Measurements from ENCODE around the gene SMC2.

The SMC2 gene

DNA sequence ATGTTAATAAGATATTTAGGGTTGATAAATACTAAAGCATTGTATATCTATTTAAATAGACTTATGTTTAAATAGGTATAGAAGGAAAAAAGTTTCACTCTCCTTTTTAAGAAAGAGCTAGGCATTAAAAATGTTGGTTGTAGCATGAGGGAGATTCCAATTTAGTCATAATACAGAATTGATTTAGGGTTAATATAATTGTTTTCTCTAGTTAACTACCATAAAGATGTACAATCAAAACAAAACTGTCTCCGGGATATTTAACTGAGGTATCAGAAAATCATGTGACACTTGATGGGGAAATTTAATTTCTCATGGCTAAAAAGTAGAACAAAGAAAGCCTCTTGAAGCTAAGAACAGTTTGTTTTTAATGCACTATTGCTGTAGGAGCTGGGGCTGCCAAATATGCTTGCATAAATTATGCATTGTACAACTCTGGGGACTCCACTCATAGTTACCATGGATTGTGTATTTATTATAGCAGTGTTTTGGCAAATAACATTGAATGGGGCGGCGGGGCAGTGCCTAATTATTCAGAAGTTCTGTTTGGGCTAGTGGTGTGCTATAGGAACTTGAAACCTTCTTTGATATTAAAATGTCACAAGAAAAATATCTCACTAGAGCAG lies 44.2 kb downstream of the SMC2 start:
- H3K27ac ChIP-seq (ENCODE audit: low read length), result no peak overlapping the region
- ATAC-seq (ENCODE audit: insufficient read depth, low read depth) (no peak), DNase-seq (no peak)
- H3K4me1 ChIP-seq (ENCODE audit: insufficient read depth, low read length), result no peaks in the 10 kb centered on the region
- no peaks in the 10 kb centered on the region for H4K20me1 ChIP-seq (ENCODE audit: insufficient read depth, low read length)
- no peak overlapping the region for H3K9ac ChIP-seq (ENCODE audit: low read depth, low read length)
- no peaks in the 10 kb centered on the region for H3K79me2 ChIP-seq (ENCODE audit: insufficient read depth, low read length)
- no peak overlapping the region for H3K4me2 ChIP-seq (ENCODE audit: insufficient read depth, low read length)
- H3K9me3 ChIP-seq (ENCODE audit: insufficient read depth, low read length, severe bottlenecking), result no peaks in the 10 kb centered on the region
- H3K4me3 ChIP-seq (ENCODE audit: low read depth in 1 of 2, low read length in 2 of 2), result no peak overlapping the region
- TF ChIP-seq EZH2 (IDR thresholded peaks at IDR 0.05; ENCODE audit: borderline replicate concordance, low read depth, low read length, severe bottlenecking), result no peak
- TF ChIP-seq, protein P1, sequence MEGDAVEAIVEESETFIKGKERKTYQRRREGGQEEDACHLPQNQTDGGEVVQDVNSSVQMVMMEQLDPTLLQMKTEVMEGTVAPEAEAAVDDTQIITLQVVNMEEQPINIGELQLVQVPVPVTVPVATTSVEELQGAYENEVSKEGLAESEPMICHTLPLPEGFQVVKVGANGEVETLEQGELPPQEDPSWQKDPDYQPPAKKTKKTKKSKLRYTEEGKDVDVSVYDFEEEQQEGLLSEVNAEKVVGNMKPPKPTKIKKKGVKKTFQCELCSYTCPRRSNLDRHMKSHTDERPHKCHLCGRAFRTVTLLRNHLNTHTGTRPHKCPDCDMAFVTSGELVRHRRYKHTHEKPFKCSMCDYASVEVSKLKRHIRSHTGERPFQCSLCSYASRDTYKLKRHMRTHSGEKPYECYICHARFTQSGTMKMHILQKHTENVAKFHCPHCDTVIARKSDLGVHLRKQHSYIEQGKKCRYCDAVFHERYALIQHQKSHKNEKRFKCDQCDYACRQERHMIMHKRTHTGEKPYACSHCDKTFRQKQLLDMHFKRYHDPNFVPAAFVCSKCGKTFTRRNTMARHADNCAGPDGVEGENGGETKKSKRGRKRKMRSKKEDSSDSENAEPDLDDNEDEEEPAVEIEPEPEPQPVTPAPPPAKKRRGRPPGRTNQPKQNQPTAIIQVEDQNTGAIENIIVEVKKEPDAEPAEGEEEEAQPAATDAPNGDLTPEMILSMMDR (IDR thresholded peaks at IDR 0.05; ENCODE audit: borderline replicate concordance, extremely low read depth, low read length, poor library complexity, severe bottlenecking), result no peak
- H3K36me3 ChIP-seq (ENCODE audit: insufficient read depth, low read length), result peaks cover 97% of the 10 kb centered on the region
- no peak overlapping the region for H2AFZ ChIP-seq (ENCODE audit: low read depth, low read length)
- H3K27me3 ChIP-seq (ENCODE audit: insufficient read depth, low read length, poor library complexity), result no peaks in the 10 kb centered on the region

DNA sequence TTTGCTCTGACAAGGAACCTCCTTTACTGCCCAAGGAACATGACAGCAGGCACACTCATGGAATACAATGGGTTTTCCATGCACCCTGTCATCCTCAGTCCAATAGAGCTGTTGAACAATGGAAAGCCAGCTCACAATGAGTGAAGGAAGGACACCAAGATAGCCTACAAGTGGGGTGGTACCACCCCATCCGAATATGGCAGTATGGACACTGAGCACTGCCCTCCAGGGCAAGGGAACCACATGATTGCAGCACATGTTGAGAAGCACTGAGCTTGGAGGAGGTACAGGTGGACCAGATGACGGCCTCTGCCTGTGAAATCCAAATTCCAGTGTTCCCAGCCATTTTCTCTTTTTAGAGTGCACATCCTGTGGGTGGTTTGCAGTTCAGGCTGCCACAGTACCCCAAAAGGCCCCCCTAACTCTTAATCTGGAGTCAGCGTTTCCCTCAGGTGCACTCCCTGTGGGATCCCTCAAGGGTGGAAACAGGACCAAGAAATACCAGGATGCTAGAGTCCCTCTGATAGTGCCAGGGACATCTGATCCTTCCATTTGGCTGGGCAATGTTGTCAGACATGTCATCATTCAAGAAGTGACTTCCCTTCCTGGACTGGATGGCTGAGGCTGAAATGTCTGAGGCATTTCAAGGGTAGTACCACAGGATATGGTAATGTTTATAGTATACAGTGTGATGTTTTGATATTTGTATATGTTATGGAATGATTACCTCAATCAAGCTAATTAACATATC lies 48.9 kb downstream of the SMC2 start:
- H3K9ac ChIP-seq (ENCODE audit: low read depth, low read length), result no peak overlapping the region
- TF ChIP-seq EZH2 (IDR thresholded peaks at IDR 0.05; ENCODE audit: borderline replicate concordance, low read depth, low read length, severe bottlenecking), result no peak
- TF ChIP-seq, protein P1 (IDR thresholded peaks at IDR 0.05; ENCODE audit: borderline replicate concordance, extremely low read depth, low read length, poor library complexity, severe bottlenecking), result no peak
- no peak overlapping the region for H3K4me3 ChIP-seq (ENCODE audit: low read depth in 1 of 2, low read length in 2 of 2)
- no peak overlapping the region for H2AFZ ChIP-seq (ENCODE audit: low read depth, low read length)
- DNase-seq (no peak), ATAC-seq (ENCODE audit: insufficient read depth, low read depth) (no peak)
- peaks cover 55% of the 10 kb centered on the region for H3K36me3 ChIP-seq (ENCODE audit: insufficient read depth, low read length)
- H4K20me1 ChIP-seq (ENCODE audit: insufficient read depth, low read length), result no peaks in the 10 kb centered on the region
- H3K9me3 ChIP-seq (ENCODE audit: insufficient read depth, low read length, severe bottlenecking), result no peaks in the 10 kb centered on the region
- no peak overlapping the region for H3K27ac ChIP-seq (ENCODE audit: low read length)
- H3K4me2 ChIP-seq (ENCODE audit: insufficient read depth, low read length), result no peak overlapping the region
- H3K27me3 ChIP-seq (ENCODE audit: insufficient read depth, low read length, poor library complexity), result no peaks in the 10 kb centered on the region
- no peaks in the 10 kb centered on the region for H3K79me2 ChIP-seq (ENCODE audit: insufficient read depth, low read length)
- no peaks in the 10 kb centered on the region for H3K4me1 ChIP-seq (ENCODE audit: insufficient read depth, low read length)

DNA sequence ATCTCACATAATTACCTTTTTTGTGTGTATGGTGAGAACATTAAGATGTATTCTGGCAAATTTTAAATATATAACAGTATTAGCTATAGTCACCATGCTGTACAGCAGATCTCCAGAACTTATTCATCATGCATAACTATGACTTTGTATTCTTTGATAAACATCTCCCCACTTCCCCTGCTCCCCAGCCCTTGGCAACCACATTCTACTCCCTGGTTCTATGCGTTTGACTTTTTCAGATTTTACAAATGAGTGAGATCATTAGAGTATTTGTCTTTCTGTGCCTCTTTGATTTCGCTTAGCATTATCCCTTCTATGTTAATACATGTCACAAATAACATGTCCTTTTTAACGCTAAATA lies 49.4 kb downstream of the SMC2 start:
- ATAC-seq (ENCODE audit: insufficient read depth, low read depth) (peak; percentile 42; the same call in 1 of the 3 replicates), DNase-seq (no peak)
- Histone ChIP-seq H3K79me2 (ENCODE audit: insufficient read depth, low read length) (no peaks in the 10 kb centered on the region), H3K4me1 (ENCODE audit: insufficient read depth, low read length) (no peaks in the 10 kb centered on the region), H2AFZ (ENCODE audit: low read depth, low read length) (no peak overlapping the region), H3K27ac (ENCODE audit: low read length) (no peak overlapping the region), H3K4me2 (ENCODE audit: insufficient read depth, low read length) (no peak overlapping the region), H3K36me3 (ENCODE audit: insufficient read depth, low read length) (peaks cover 50% of the 10 kb centered on the region), H3K27me3 (ENCODE audit: insufficient read depth, low read length, poor library complexity) (no peaks in the 10 kb centered on the region), H3K9ac (ENCODE audit: low read depth, low read length) (no peak overlapping the region), H3K9me3 (ENCODE audit: insufficient read depth, low read length, severe bottlenecking) (no peaks in the 10 kb centered on the region), H4K20me1 (ENCODE audit: insufficient read depth, low read length) (no peaks in the 10 kb centered on the region), H3K4me3 (ENCODE audit: low read depth in 1 of 2, low read length in 2 of 2) (no peak overlapping the region)
- TF ChIP-seq, protein P1 (IDR thresholded peaks at IDR 0.05; ENCODE audit: borderline replicate concordance, extremely low read depth, low read length, poor library complexity, severe bottlenecking), result no peak
- no peak for TF ChIP-seq EZH2 (IDR thresholded peaks at IDR 0.05; ENCODE audit: borderline replicate concordance, low read depth, low read length, severe bottlenecking)
